Measurements from ENCODE around the gene BIN1.

DNA sequence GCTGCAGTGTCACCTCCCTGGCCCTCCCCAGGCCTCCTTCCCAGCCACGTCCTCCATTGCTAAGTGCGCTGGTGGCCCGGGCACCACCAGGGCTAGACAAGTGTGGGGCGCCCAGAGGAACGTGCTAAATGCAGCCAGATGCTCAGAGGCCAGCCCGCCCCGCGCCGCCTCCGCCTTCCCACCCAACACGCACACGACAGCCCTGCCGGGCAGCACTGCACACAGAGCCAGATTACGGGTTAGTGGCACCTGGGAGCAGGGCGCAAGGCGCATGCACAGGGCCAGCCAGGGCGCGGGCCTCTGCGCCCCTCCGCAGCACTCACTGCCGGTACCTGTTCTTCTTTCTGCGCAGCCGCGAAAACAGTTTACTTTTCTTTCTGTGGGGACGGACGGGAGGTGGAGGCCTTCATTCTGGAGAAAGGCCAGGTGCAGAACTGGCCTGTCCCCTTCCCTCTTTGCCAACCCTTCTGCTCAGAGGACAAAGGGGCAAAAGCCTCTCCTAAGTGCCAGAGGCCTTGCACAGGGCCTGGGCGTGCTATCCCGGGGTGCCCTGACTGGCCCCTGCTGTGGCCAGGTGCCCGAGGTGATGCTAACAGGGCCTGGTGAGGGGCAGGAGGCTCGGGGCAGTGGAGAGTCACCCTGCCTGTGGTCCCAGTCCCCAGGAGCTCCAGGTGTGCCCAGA, 46.5 kb downstream of the BIN1 start:
- TF ChIP-seq CTCF (IDR thresholded peaks at IDR 0.05) (no peak), POLR2A (IDR thresholded peaks at IDR 0.05) (no peak)
